ENCODE measurements around the gene SLC15A5. TPM values are rescaled to one million over a fixed set of nuclear protein-coding genes. Genes with fewer than 3 reads are reported as not detected.

The SLC15A5 gene
- total RNA-seq, 1 experiment from 2014 or later: not detected

GRCh38 chr12:16148938-16149337 is 128.5 kb downstream of the SLC15A5 start:
- no TSS peak for BruUV-seq (replicated peaks)
- no peaks in the 10 kb centered on the region for H3F3A ChIP-seq (ENCODE audit: insufficient read depth, low read depth)
- H3K9me3 ChIP-seq (ENCODE audit: insufficient read depth, low read depth): no peaks in the 10 kb centered on the region
- H3K27ac ChIP-seq: no peak overlapping the region
- no peaks in the 10 kb centered on the region for H3K36me3 ChIP-seq (ENCODE audit: low read depth)
- ChIA-PET CTCF (no interaction called here), POLR2A (ENCODE audit: unreplicated experiment) (no interaction called here)
- H4K20me1 ChIP-seq (ENCODE audit: insufficient read depth): no peaks in the 10 kb centered on the region
- H3K4me3 ChIP-seq: no peak overlapping the region
- H3K4me1 ChIP-seq (replicated peaks; ENCODE audit: insufficient read depth): no peaks in the 10 kb centered on the region
- H3K9me2 ChIP-seq (ENCODE audit: insufficient read depth): no peaks in the 10 kb centered on the region
- H3K27me3 ChIP-seq (ENCODE audit: insufficient read depth, low read depth): 0 out of 2 replicates have a peak, but pooled peaks cover 10% of the 10 kb centered on the region
- no peak overlapping the region for H3K4me2 ChIP-seq
- intact Hi-C loops (cut with micrococcal nuclease; ENCODE audit: unreplicated experiment): no loop called here
- no peak for TF ChIP-seq EZH2 (IDR thresholded peaks at IDR 0.05; ENCODE audit: low read depth)
- TF ChIP-seq, protein P1, sequence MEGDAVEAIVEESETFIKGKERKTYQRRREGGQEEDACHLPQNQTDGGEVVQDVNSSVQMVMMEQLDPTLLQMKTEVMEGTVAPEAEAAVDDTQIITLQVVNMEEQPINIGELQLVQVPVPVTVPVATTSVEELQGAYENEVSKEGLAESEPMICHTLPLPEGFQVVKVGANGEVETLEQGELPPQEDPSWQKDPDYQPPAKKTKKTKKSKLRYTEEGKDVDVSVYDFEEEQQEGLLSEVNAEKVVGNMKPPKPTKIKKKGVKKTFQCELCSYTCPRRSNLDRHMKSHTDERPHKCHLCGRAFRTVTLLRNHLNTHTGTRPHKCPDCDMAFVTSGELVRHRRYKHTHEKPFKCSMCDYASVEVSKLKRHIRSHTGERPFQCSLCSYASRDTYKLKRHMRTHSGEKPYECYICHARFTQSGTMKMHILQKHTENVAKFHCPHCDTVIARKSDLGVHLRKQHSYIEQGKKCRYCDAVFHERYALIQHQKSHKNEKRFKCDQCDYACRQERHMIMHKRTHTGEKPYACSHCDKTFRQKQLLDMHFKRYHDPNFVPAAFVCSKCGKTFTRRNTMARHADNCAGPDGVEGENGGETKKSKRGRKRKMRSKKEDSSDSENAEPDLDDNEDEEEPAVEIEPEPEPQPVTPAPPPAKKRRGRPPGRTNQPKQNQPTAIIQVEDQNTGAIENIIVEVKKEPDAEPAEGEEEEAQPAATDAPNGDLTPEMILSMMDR (conservative IDR thresholded peaks at IDR 0.05): no peak
- DNase-seq: no peak
- H3K79me2 ChIP-seq (ENCODE audit: low read depth): no peaks in the 10 kb centered on the region
- no peak overlapping the region for H2AFZ ChIP-seq

Other genes starting within 250 kb of the SLC15A5 start
- gene MGST1, start 70.0 kb upstream of the SLC15A5 start, total RNA-seq (2021): 750 and 766 TPM in 2 replicates

All from PC-9 (cell line).